Transverse colon (tissue), 4 donors: Measurements from ENCODE around the gene HDAC7. TPM values are rescaled to one million over a fixed set of nuclear protein-coding genes. Genes with fewer than 3 reads are reported as not detected.

Experiments used
- DNase-seq: peaks from one replicate; pipeline ENCODE4 v3.0.0-alpha.2; 2019
- H3K27ac ChIP-seq, 4 donors: fragments of 200-600 bp; sonication (generic); 2 replicates each; pipeline ENCODE4 v1.5.1; 2016 to 2018; ENCODE audit warnings: inconsistent platforms in 4 of 4
- H3K27me3 ChIP-seq: fragments of 200-600 bp; sonication (generic); 2 replicates; pipeline ENCODE4 v1.5.1; 2017; ENCODE audit warnings: inconsistent platforms
- H3K36me3 ChIP-seq, 4 donors: fragments of 200-600 bp; sonication (generic); 2 replicates each; pipeline ENCODE4 v1.5.1; 2017 to 2019; ENCODE audit warnings: inconsistent platforms in 4 of 4
- H3K4me1 ChIP-seq, 4 donors: fragments of 200-600 bp; sonication (generic); 2 replicates each; pipeline ENCODE4 v1.5.1; 2017 to 2020; ENCODE audit warnings: inconsistent platforms in 4 of 4
- H3K4me3 ChIP-seq, 4 donors: fragments of 200-600 bp; sonication (generic); 1 replicate in 1 of 4; 2 replicates in 3 of 4; pipeline versions ENCODE4 v1.5.1 to v1.6.1; 2017 to 2019; ENCODE audit warnings: inconsistent platforms in 4 of 4
- H3K9me3 ChIP-seq, 2 donors: fragments of 200-600 bp; sonication (generic); 2 replicates each; pipeline ENCODE4 v1.5.1; 2017 to 2019; ENCODE audit warnings: inconsistent platforms in 2 of 2
- EP300 ChIP-seq: sonication (generic); formaldehyde crosslinking; IDR thresholded peaks from one replicate; pipeline ENCODE4 v1.6.1; 2017; ENCODE audit warnings: antibody characterized with exemption, low read depth
- POLR2A ChIP-seq: fragments of 450-650 bp; IDR thresholded peaks from one replicate; pipeline ENCODE4 v1.6.1; 2016; ENCODE audit warnings: antibody characterized with exemption, mild to moderate bottlenecking, moderate library complexity
- POLR2AphosphoS5 ChIP-seq, 3 donors: sonication (generic); formaldehyde crosslinking; IDR thresholded peaks; one replicate each; pipeline ENCODE4 v1.6.1; 2016; ENCODE audit warnings: antibody characterized with exemption in 3 of 3
- WGBS, 2 donors: methylation state at CpG; one replicate each; pipeline ENCODE4 v1.1.5; 2018; ENCODE audit warnings: low coverage in 1 of 2; 5-methylcytosine and 5-hydroxymethylcytosine counted together
- in situ Hi-C, 4 donors: fragments of 200-750 bp; cut with MboI; loops; one replicate each; pipeline versions ENCODE4 v1.15.0 to v1.15.1; 2017; ENCODE audit warnings: low sequenced_read_pairs in 3 of 4, low pct_ligation_motif_present in 1 of 4, low pct_unique_long_range_greater_than_20kb in 1 of 4
- intact Hi-C: fragments of 100-400 bp; cut with DNase I; formaldehyde crosslinking; loops from one replicate; pipeline ENCODE4 v1.15.1; 2023; ENCODE audit warnings: low total_unique reads
- total RNA-seq, 4 donors: library from RNA; depleted of rRNA; stranded (reverse); fragments of >200 nt; gene quantifications; one replicate each; pipeline ENCODE4 v1.1.0, GENCODE V29; 2016
- TF ChIP-seq, protein P1 (sequence below), 5 experiments: fragments of 200-600 bp in 3 of 5; fragments of 450-650 bp in 2 of 5; sonication (generic) in 3 of 5; IDR thresholded peaks; 1 replicate in 2 of 5; 2 replicates in 3 of 5; pipeline ENCODE4 v1.5.1; 2016 to 2017; ENCODE audit warnings: antibody characterized with exemption in 5 of 5, inconsistent platforms in 3 of 5, mild to moderate bottlenecking in 2 of 5, moderate library complexity in 1 of 5

HDAC7 gene
- total RNA-seq, 4 donors from 2014 or later = 19.4 to 133 (median 28.3) TPM

DNA sequence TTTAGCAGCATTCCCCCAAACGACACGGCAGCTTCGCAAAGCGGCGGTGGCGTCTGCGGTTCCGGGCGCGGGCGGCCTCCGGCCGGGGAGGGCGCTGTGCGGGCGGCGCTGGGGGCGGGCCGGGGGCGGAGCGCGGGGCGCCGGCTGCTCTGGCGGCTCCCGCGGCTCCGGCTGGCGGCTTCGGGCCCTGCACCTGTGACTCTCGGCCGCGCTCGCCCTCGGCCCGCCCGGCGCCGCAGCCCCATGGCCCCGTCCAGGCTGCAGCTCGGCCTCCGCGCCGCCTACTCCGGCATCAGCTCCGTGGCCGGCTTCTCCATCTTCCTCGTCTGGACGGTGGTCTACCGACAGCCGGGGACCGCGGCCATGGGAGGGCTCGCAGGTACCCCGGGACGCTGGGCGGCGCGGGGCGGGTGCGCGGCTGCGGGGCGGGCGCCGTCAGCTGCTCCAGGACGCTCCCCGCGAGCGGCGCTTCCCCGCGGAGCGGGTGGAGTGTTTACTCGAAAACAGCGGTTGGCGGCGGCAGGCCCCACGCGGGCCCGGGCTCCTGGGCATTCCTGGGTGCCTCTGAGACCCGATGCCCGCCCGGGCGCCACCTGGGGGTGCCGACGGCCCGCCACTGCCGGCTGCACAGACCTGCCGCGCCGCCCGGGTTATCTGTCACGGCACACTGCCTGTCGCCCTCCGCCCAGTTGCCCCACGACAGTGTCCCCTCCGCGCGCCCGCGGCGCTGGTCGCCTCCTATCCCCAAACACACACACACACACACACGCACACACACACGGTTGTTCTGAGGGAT is 46.4 kb downstream of the HDAC7 start, which contains the start of gene SLC48A1:
TSS of gene SLC48A1 (plus strand) at position 177 of the 796 bp plus-strand sequence. CDS start at position 244, 67 bp downstream.
- H3K4me3 ChIP-seq = peak within 1 kb of the TSS; percentile 85 to 98 (median 92)
- intact Hi-C loops = no loop called here
- H3K4me1 ChIP-seq = peaks cover 37 to 54% (median 42%) of the 10 kb centered on the region in 4 donors
- H3K36me3 ChIP-seq = no peaks in the 10 kb centered on the region
- DNase-seq = peak; percentile 82
- no peaks in the 10 kb centered on the region for H3K27me3 ChIP-seq
- H3K9me3 ChIP-seq = no peaks in the 10 kb centered on the region
- in situ Hi-C loops = loop anchor here in 1 of 4 donors (10.0 kb wide), 1 partner anchor 58 kb away; no protein-coding TSS in a partner anchor
- WGBS, 2 donors = 1% methylated on average over 76 of the region's 106 CpGs; no CpG with 5 or more reads in 1 of the 2 donors
- H3K27ac ChIP-seq = peak within 1 kb of the TSS; percentile 88 to 94 (median 90)
- TF ChIP-seq EP300 (no peak), POLR2A (peak; percentile 44), POLR2AphosphoS5 (IDR thresholded peaks at IDR 0.05) (peak; percentile 15 to 86 (median 84))
- TF ChIP-seq, protein P1, sequence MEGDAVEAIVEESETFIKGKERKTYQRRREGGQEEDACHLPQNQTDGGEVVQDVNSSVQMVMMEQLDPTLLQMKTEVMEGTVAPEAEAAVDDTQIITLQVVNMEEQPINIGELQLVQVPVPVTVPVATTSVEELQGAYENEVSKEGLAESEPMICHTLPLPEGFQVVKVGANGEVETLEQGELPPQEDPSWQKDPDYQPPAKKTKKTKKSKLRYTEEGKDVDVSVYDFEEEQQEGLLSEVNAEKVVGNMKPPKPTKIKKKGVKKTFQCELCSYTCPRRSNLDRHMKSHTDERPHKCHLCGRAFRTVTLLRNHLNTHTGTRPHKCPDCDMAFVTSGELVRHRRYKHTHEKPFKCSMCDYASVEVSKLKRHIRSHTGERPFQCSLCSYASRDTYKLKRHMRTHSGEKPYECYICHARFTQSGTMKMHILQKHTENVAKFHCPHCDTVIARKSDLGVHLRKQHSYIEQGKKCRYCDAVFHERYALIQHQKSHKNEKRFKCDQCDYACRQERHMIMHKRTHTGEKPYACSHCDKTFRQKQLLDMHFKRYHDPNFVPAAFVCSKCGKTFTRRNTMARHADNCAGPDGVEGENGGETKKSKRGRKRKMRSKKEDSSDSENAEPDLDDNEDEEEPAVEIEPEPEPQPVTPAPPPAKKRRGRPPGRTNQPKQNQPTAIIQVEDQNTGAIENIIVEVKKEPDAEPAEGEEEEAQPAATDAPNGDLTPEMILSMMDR (IDR thresholded peaks at IDR 0.05) = peak in 4 of 5 experiments; percentile 20 to 45 (median 36)

DNA sequence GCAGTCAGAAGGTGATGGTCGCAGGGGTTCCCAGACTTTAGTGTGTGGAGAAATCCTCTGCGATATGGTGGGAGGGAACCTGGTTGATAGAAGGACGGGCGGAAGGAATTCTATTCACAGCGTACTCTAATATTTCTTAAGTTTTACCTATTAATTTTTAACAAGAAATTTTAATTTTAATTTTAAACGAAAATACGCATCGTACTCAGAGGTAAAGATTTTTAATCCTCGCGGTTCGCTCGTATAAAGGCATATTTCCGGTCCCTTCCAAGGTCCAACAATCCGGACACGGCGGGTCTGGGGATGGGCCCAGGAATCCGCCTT is 47.0 kb downstream of the HDAC7 start:
- Histone ChIP-seq H3K27ac (peak overlapping the region; percentile 88 to 94 (median 90)), H3K27me3 (no peaks in the 10 kb centered on the region), H3K4me1 (peaks cover 37 to 49% (median 42%) of the 10 kb centered on the region in 4 donors), H3K9me3 (no peaks in the 10 kb centered on the region), H3K4me3 (peak overlapping the region in 3 of 4 donors; percentile 90 to 98 (median 95)), H3K36me3 (no peaks in the 10 kb centered on the region)
- no peak for DNase-seq
- TF ChIP-seq EP300 = no peak
- no peak for TF ChIP-seq POLR2A
- no peak for TF ChIP-seq POLR2AphosphoS5 (IDR thresholded peaks at IDR 0.05)
- TF ChIP-seq, protein P1 (IDR thresholded peaks at IDR 0.05) = no peak
- intact Hi-C loops = no loop called here
- in situ Hi-C loops = loop anchor here in 1 of 4 donors (10.0 kb wide), 1 partner anchor 58 kb away; no protein-coding TSS in a partner anchor
- WGBS, 2 donors = 12% methylated on average over 17 of the region's 17 CpGs

DNA sequence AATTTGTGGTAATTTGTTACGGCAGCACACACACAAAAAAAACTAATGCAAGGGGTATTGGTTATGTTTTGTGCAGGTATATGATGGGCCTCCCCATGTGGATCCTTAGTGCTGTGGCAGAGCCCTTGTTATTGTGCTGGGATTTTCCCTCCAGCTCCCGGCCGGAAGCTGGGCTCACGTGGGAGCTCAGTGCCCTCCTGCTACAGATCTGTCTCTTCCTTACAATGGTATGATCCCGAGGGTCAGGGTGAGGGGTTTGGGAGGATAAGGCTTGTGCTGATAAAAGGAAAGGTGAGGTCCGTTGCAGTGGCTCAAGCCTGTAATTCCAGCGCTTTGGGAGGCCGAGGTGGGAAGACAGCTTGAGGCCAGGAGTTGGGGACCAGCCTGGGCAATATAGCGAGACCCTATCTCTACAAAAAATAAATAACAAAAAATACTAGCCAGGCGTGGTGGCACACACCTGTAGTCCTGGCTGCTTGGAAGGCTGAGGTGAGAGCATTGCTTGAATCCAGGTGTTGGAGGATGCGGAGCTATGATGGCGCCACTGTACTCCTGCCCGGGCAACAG is 47.5 kb downstream of the HDAC7 start:
- H3K27me3 ChIP-seq = no peaks in the 10 kb centered on the region
- peak overlapping the region in 1 of 4 donors; percentile 94 for H3K27ac ChIP-seq
- 75% methylated on average over 10 to 13 of the region's 13 CpGs for WGBS, 2 donors
- in situ Hi-C loops = loop anchor here in 1 of 4 donors (10.0 kb wide), 1 partner anchor 57 kb away; no protein-coding TSS in a partner anchor
- no peak for DNase-seq
- H3K4me3 ChIP-seq = no peak overlapping the region
- no peak for TF ChIP-seq POLR2AphosphoS5 (IDR thresholded peaks at IDR 0.05)
- TF ChIP-seq, protein P1 (IDR thresholded peaks at IDR 0.05) = no peak
- TF ChIP-seq EP300 = no peak
- TF ChIP-seq POLR2A = no peak
- H3K4me1 ChIP-seq = peaks cover 32 to 43% (median 39%) of the 10 kb centered on the region in 4 donors
- no peaks in the 10 kb centered on the region for H3K9me3 ChIP-seq
- no peaks in the 10 kb centered on the region for H3K36me3 ChIP-seq
- intact Hi-C loops = no loop called here

DNA sequence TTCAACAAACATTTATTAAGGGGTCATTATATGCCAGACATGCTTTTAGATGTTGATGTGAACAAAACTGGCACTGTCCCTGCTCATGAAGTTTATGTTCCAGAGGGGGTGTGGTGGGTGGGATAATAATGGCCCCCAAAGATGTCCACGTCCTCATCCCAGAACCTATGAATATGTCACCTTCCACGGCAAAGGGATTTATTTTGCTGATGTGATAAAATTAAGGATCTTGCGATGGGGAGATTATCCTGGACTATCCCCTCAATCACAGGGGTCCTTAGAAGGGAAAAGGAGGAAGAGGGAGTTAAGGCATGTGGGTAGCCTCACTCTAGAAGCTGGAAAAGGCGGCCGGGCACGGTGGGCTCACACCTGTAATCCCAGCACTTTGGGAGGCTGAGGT is 48.4 kb downstream of the HDAC7 start:
- no peak overlapping the region for H3K27ac ChIP-seq
- in situ Hi-C loops (loop anchor here in 1 of 4 donors (10.0 kb wide), 1 partner anchor 57 kb away; no protein-coding TSS in a partner anchor), intact Hi-C loops (no loop called here)
- no peak for DNase-seq
- H3K9me3 ChIP-seq = no peaks in the 10 kb centered on the region
- H3K27me3 ChIP-seq = no peaks in the 10 kb centered on the region
- peaks cover 24 to 35% (median 32%) of the 10 kb centered on the region in 4 donors for H3K4me1 ChIP-seq
- no peaks in the 10 kb centered on the region for H3K36me3 ChIP-seq
- H3K4me3 ChIP-seq = no peak overlapping the region
- TF ChIP-seq POLR2A (no peak), POLR2AphosphoS5 (IDR thresholded peaks at IDR 0.05) (no peak), EP300 (no peak)
- TF ChIP-seq, protein P1 (IDR thresholded peaks at IDR 0.05) = no peak
- WGBS, 2 donors = 85 to 96% methylated on average over 6 of the region's 6 CpGs
